Natural killer cell (primary cell): ENCODE data around the gene PRDM11. TPM values are rescaled to one million over a fixed set of nuclear protein-coding genes. Genes with fewer than 3 reads are reported as not detected.
A peak's percentile ranks its signal among the peaks of the same experiment; 100 is the strongest.

Experiments used
- ATAC-seq, 3 donors: fragments of 150-1000 bp in 2 of 3; fragments of 200-7000 bp in 1 of 3; cut with Tn5 transposase; 1 replicate in 1 of 3; 2 replicates in 2 of 3; pipeline ENCODE4 v1.10.0; 2021; ENCODE audit warnings: mild to moderate bottlenecking in 2 of 3, moderate library complexity in 2 of 3
- DNase-seq, 2 donors: peaks; one replicate each; pipeline versions ENCODE4 v3.0.0 to v3.0.0-alpha.2; 2013 to 2021; ENCODE audit warnings: mixed read lengths in 1 of 2
- H3K27ac ChIP-seq: one replicate; pipeline ENCODE4 v1.5.1; 2013; ENCODE audit warnings: mild to moderate bottlenecking, low read length
- H3K27me3 ChIP-seq: one replicate; pipeline ENCODE4 v1.6.1; 2013; ENCODE audit warnings: low read length; ENCODE audit not compliant: control insufficient read depth, insufficient read depth
- H3K36me3 ChIP-seq: one replicate; pipeline ENCODE4 v1.6.1; 2013; ENCODE audit warnings: low read length; ENCODE audit not compliant: control insufficient read depth, insufficient read depth
- H3K4me1 ChIP-seq: one replicate; pipeline ENCODE4 v1.6.1; 2013; ENCODE audit warnings: low read length; ENCODE audit not compliant: control insufficient read depth, insufficient read depth
- H3K4me3 ChIP-seq: one replicate; pipeline ENCODE4 v1.5.1; 2013; ENCODE audit warnings: low read length
- H3K9me3 ChIP-seq: one replicate; pipeline ENCODE4 v1.6.1; 2013; ENCODE audit warnings: low read length; ENCODE audit not compliant: control insufficient read depth, insufficient read depth
- H3K27ac Mint-ChIP-seq, 2 donors: one replicate each; pipeline ENCODE4 v1.8.0; 2022; ENCODE audit warnings: mild to moderate bottlenecking in 2 of 2, mixed read lengths in 2 of 2, moderate library complexity in 1 of 2
- H3K27me3 Mint-ChIP-seq, 2 donors: one replicate each; pipeline ENCODE4 v1.8.0; 2022; ENCODE audit warnings: low read depth in 2 of 2, mixed read lengths in 2 of 2
- H3K36me3 Mint-ChIP-seq: one replicate; pipeline ENCODE4 v1.8.0; 2022; ENCODE audit warnings: mixed read lengths
- H3K4me1 Mint-ChIP-seq, 2 donors: one replicate each; pipeline ENCODE4 v1.8.0; 2022; ENCODE audit warnings: mixed read lengths in 2 of 2
- H3K4me3 Mint-ChIP-seq: one replicate; pipeline ENCODE4 v1.8.0; 2022; ENCODE audit warnings: mild to moderate bottlenecking, moderate library complexity, mixed read lengths
- H3K9me3 Mint-ChIP-seq, 2 donors: one replicate each; pipeline ENCODE4 v1.8.0; 2022; ENCODE audit warnings: mixed read lengths in 2 of 2
- WGBS: methylation state at CpG from one replicate; pipeline ENCODE4 v1.1.7; 2013; ENCODE audit warnings: missing lambda C conversion rate; ENCODE audit not compliant: insufficient coverage; 5-methylcytosine and 5-hydroxymethylcytosine counted together
- intact Hi-C: fragments of 100-400 bp; cut with micrococcal nuclease; formaldehyde crosslinking; loops from one replicate; pipeline ENCODE4 v1.14.2; 2022
- total RNA-seq, 4 donors: library from RNA; stranded (reverse); fragments of 120-200 nt in 1 of 4; gene quantifications; one replicate each; pipeline versions ENCODE4 v1.2.3 to v1.2.4, GENCODE V29; 2013 to 2022
- TF ChIP-seq, protein P1 (sequence below): fragments of 200-600 bp; IDR thresholded peaks from one replicate; pipeline ENCODE4 v1.8.0; 2022; ENCODE audit warnings: antibody characterized with exemption

Gene PRDM11
- total RNA-seq, 3 donors from 2014 or later (not counting 1 experiment from before 2014, with no cell fraction given) = 10.3 to 14.7 (median 13.7) TPM

DNA sequence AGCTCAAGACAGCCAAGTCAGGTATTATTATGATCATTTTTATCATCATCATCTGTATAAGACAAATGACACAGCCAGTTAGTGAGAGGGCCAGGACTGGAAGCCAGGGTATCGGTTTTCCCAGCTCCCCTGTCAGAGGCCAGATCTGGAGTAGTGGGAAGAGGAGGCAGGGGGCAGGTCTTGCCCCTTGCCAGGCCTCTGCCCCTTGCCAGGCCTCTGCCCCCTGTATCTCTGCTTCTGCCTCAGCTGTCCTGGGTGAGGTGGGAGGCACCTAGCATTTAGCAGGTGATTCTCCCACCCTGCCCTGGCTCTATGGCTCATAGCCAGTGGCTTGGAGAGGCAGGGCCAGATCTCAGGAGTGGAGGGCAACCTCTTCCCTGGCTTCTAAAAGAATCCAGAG, 67.3 kb downstream of the PRDM11 start:
- Histone ChIP-seq H3K4me1 (no peaks in the 10 kb centered on the region), H3K9me3 (no peaks in the 10 kb centered on the region), H3K27ac (no peak overlapping the region), H3K36me3 (peaks cover 1% of the 10 kb centered on the region), H3K4me3 (no peak overlapping the region), H3K27me3 (no peaks in the 10 kb centered on the region)
- DNase-seq = no peak
- H3K27me3 Mint-ChIP-seq = no peaks in the 10 kb centered on the region
- H3K27ac Mint-ChIP-seq = no peak overlapping the region
- H3K4me3 Mint-ChIP-seq = no peak overlapping the region
- intact Hi-C loops = no loop called here
- WGBS = 91% methylated on average over 1 of the region's 1 CpG
- peaks cover 11 to 17% of the 10 kb centered on the region in 2 donors for H3K4me1 Mint-ChIP-seq
- ATAC-seq = no peak
- no peaks in the 10 kb centered on the region for H3K9me3 Mint-ChIP-seq
- no peaks in the 10 kb centered on the region for H3K36me3 Mint-ChIP-seq
- TF ChIP-seq, protein P1, sequence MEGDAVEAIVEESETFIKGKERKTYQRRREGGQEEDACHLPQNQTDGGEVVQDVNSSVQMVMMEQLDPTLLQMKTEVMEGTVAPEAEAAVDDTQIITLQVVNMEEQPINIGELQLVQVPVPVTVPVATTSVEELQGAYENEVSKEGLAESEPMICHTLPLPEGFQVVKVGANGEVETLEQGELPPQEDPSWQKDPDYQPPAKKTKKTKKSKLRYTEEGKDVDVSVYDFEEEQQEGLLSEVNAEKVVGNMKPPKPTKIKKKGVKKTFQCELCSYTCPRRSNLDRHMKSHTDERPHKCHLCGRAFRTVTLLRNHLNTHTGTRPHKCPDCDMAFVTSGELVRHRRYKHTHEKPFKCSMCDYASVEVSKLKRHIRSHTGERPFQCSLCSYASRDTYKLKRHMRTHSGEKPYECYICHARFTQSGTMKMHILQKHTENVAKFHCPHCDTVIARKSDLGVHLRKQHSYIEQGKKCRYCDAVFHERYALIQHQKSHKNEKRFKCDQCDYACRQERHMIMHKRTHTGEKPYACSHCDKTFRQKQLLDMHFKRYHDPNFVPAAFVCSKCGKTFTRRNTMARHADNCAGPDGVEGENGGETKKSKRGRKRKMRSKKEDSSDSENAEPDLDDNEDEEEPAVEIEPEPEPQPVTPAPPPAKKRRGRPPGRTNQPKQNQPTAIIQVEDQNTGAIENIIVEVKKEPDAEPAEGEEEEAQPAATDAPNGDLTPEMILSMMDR = no peak

- Histone ChIP-seq H3K4me3 (no peak overlapping the region), H3K27me3 (no peaks in the 10 kb centered on the region), H3K4me1 (no peaks in the 10 kb centered on the region), H3K36me3 (no peaks in the 10 kb centered on the region), H3K9me3 (no peaks in the 10 kb centered on the region), H3K27ac (no peak overlapping the region)
- no peak for DNase-seq
- Mint-ChIP-seq H3K27ac (no peak overlapping the region), H3K36me3 (no peaks in the 10 kb centered on the region), H3K9me3 (no peaks in the 10 kb centered on the region), H3K4me3 (no peak overlapping the region), H3K4me1 (peaks cover 8 to 11% of the 10 kb centered on the region in 2 donors), H3K27me3 (no peaks in the 10 kb centered on the region)
- WGBS = 89% methylated on average over 4 of the region's 4 CpGs
- TF ChIP-seq, protein P1 = no peak
- intact Hi-C loops = no loop called here
- ATAC-seq = peak in 1 of 3 donors; percentile 18
Observed at GRCh38 chr11:45215098-45215865, 68.8 kb downstream of the PRDM11 start.

DNA sequence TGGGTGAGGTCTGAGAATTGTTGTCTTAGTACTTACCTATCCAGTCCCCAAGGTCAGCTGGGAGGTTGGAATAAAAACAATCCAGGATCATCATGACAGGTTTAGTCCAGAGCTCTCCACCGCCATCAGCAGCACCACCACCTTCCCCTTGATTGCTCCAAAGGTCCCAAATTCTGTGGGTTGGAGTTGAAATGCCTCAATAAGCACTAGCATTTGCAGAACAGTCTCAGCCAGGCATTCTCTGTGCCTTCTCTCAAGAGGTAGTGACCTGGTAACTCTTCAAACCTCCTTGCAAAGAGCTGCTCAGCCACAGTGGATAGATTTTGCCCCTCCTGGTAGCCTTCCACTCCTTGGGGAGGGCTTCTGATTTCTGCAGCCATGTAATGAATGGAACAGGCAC, 69.6 kb downstream of the PRDM11 start:
- WGBS = 86% methylated on average over 1 of the region's 1 CpG
- TF ChIP-seq, protein P1 = no peak
- intact Hi-C loops = no loop called here

More for the DNA sequence above, 69.6 kb downstream of the PRDM11 start:
- H3K4me1 Mint-ChIP-seq = peaks cover 8 to 11% of the 10 kb centered on the region in 2 donors
- Histone ChIP-seq H3K27ac (no peak overlapping the region), H3K4me1 (no peaks in the 10 kb centered on the region), H3K27me3 (no peaks in the 10 kb centered on the region), H3K4me3 (no peak overlapping the region), H3K9me3 (no peaks in the 10 kb centered on the region), H3K36me3 (no peaks in the 10 kb centered on the region)
- peak overlapping the region in 1 of 2 donors; percentile 39 for H3K27ac Mint-ChIP-seq
- ATAC-seq (no peak), DNase-seq (no peak)
- no peak overlapping the region for H3K4me3 Mint-ChIP-seq
- H3K9me3 Mint-ChIP-seq = no peaks in the 10 kb centered on the region
- H3K36me3 Mint-ChIP-seq = no peaks in the 10 kb centered on the region
- H3K27me3 Mint-ChIP-seq = no peaks in the 10 kb centered on the region
